HG02943 (cell line): Measurements from ENCODE around the gene CENPT.

Experiments
- ATAC-seq: cut with Tn5 transposase; IDR thresholded peaks from one replicate; pipeline ENCODE4 v1.9.1; 2021; ENCODE audit warnings: mild to moderate bottlenecking, low read depth, moderate library complexity; ENCODE audit not compliant: unreplicated experiment

Gene CENPT

GRCh38 chr16:67779256-67780014 lies 68.1 kb downstream of the CENPT start:
- no peak for ATAC-seq
